Ovary (tissue), 3 donors: ENCODE results near the gene RAX.

Experiments
- POLR2A ChIP-seq: fragments of 450-650 bp; IDR thresholded peaks from one replicate; pipeline ENCODE4 v1.6.1; 2017; ENCODE audit warnings: antibody characterized with exemption, mild to moderate bottlenecking, moderate library complexity
- TF ChIP-seq, protein P1 (sequence below), 3 donors: fragments of 450-650 bp in 2 of 3; fragments of 200-600 bp in 1 of 3; IDR thresholded peaks; one replicate each; pipeline versions ENCODE4 v1.5.1 to v1.8.0; 2016 to 2022; ENCODE audit warnings: antibody characterized with exemption in 3 of 3, mild to moderate bottlenecking in 1 of 3
- donor health status: DM: no; HTN: no; CAD: no.

DNA sequence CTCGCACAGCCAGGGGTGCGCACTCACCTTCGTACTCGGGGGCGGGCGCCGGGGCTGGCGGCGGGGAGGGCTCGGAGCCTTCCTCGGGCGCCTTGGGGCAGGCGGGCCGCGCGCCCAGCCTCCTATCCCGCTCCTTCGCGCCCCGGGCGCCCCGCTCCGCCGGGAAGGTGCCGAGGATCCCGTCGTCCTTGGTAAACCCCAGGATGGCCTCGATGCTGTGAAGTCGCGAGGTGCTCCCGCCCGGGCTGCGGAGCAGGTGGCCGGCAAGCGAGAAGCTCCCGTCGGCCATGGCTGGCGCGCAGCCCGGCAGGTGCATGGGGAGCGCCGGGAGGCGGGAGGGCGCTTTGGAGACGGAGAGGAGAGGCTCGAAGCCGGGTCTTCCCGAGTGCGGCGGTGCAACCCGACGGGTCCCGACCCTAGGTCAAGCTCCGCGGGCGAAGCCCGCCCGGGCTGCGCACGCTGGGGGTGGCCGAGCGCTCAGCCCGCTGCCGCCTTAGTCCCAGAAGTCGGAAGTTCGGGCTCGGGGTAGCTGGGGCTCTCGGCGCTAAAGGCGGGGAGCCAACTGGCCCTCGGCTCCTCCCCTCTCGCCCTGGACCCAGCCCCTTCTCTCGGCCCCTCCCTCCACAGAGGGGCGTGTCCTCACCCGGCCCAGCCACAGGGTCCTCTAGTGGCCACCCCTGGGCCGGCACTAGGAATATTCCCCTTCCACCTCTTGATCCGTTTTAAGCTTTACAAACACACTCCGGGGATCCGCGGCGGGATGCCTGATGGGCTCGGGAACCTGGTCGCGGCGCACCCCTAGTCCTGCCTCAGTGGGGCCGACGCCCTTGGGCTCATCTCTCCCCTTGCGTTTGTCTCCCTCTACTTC, at the start of gene RAX:
- TF ChIP-seq POLR2A: no peak
- TF ChIP-seq, protein P1, sequence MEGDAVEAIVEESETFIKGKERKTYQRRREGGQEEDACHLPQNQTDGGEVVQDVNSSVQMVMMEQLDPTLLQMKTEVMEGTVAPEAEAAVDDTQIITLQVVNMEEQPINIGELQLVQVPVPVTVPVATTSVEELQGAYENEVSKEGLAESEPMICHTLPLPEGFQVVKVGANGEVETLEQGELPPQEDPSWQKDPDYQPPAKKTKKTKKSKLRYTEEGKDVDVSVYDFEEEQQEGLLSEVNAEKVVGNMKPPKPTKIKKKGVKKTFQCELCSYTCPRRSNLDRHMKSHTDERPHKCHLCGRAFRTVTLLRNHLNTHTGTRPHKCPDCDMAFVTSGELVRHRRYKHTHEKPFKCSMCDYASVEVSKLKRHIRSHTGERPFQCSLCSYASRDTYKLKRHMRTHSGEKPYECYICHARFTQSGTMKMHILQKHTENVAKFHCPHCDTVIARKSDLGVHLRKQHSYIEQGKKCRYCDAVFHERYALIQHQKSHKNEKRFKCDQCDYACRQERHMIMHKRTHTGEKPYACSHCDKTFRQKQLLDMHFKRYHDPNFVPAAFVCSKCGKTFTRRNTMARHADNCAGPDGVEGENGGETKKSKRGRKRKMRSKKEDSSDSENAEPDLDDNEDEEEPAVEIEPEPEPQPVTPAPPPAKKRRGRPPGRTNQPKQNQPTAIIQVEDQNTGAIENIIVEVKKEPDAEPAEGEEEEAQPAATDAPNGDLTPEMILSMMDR (IDR thresholded peaks at IDR 0.05): no peak
